Measurements from ENCODE around the gene SAMD14. TPM values are rescaled to one million over a fixed set of nuclear protein-coding genes. Genes with fewer than 3 reads are reported as not detected.

SAMD14 gene
- total RNA-seq, 1 experiment from 2014 or later = 1.6 TPM

DNA sequence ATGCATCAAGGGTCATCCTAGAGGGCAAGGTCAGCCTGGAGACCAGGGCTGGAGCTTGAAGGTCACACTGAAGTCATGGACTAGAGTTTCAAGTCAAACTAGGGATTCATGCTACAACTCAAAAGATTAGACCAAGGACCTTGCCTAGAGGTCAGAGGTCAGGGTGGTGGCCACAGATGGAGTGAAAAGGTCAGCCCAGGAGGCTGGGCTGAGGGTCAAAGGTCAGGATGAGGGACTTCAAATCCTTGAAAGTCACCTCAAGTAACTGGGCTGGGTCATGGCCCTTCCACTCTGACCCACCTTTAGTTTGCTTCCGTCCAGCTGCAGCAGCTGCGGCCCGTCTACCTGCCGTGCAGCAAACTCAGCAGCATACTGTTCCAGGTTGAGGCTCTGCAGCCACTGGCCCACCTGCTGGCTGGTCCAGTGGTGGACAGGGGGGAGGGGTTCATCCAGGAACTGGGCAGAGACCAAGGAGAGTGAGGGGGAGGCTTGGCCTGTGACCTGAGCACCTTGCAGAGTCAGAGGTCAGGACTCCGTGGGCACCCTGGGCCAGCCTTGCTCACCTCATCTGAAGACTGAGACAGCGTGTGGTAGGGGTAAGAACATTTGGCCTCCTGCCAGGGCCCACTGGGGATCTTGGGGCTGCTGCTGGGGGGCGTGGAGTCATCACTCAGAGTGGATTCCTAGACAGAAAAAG, 16.2 kb downstream of the SAMD14 start:
- DNase-seq (ENCODE audit: low read depth) = no peak

GRCh38 chr17:50112694-50113093, 17.3 kb downstream of the SAMD14 start:
- DNase-seq (ENCODE audit: low read depth) = no peak

DNA sequence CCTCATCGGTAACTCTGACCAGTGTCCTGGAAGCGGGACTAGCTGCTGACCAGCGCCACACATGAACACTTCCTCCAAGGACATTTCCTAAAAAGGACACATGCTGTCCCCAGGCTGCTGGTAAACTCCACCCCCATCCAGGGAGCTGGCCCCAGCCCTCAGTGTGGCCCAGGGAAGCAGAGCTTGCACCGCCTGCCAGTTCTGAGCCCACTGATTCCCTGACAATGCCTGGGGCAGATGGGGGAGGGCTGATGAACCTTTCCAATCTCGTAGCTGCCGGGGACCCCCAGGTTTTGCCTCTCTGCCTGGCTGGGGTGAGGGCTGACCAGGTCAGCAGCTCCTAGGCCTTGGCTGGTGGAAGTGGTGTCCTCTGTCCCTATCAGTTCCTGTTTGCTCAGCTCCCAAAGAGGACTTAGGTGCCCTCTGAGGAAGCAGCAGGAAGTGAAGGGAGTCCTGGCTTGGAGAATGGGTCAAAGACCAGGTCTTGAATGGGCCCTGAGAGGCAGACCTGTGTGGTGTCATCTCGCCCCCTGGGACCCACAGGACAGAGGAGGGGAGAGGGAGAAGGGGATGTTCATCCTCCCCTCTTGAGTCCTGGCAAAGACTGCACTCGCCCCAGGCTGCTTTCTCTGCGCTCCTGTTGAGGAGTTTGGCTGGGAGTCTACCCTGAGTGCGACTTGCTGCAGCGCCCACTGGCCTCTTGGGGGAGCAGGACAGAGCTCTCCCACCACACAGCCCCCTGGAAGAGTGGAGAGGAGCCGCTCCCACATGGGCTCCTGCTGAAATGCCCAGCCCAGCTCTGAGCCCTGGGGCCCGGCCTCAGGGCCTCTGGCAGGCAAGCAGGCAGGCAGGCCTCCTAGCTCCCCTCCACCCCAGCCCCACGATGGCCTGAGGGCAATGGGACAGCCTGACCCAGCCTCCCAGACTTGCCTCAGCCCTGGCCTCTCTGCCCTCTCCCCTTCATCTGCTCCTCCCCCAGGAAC, 18.0 kb downstream of the SAMD14 start:
- DNase-seq (ENCODE audit: low read depth) = no peak

DNA sequence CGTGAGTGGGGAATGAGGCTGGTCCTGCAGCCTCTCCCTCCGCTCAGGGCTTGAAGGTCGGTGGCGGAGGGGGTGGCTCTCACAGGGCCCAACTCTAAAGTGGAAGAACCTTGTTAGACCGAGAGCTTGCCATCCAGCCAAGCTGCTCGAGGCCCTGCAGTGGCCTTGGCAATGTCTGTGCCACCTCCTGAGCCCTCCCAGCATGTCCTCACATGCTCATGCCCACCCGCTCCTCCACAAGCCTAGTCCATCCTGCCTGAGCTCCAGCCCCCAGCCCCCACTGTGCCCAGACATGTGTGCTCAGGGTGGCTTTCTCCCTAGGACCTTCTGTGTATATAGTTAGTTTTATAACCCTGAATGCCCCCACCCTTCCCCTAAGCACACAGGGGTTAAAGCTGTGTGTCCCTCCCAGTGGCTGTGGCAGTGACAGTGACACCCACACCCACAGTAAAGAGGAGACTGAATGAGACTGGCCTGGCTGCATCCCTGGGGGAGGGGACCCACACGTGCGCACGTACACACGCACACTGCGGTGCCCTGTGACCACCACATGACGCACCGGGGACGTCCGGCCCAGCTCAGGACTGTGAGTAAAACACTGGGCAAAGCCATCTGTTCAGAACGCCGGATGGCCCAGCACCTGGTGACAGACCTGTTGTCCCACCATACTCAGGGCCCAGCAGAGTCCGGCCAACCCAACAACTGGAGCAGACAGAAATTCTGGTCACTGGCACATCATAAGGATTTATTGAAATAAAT, 19.2 kb downstream of the SAMD14 start:
- DNase-seq (ENCODE audit: low read depth) = no peak

DNA sequence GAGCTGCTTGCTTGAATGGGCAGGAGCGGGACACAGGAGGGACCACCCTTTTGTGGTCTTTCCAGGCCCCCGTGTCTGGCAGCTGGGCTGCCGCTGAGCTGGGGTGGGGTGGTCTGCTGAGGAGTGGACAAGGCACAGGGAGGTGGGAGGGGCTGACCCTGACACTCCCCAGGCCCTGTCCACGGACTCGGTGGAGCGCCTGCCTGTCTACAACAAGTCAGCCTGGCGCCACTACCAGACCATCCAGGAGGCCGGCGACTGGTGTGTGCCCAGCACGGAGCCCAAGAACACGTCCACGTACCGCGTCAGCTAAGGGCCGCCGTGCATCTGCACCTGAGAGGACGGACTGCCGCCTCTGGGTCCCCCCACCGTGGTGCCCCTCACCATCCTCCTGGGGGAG, 20.2 kb downstream of the SAMD14 start:
- DNase-seq (ENCODE audit: low read depth) = no peak

GRCh38 chr17:50109207-50109606, 20.8 kb downstream of the SAMD14 start:
- no peak for DNase-seq (ENCODE audit: low read depth)

- DNase-seq (ENCODE audit: low read depth) = no peak
Observed at GRCh38 chr17:50108556-50108955, 21.4 kb downstream of the SAMD14 start.

DNA sequence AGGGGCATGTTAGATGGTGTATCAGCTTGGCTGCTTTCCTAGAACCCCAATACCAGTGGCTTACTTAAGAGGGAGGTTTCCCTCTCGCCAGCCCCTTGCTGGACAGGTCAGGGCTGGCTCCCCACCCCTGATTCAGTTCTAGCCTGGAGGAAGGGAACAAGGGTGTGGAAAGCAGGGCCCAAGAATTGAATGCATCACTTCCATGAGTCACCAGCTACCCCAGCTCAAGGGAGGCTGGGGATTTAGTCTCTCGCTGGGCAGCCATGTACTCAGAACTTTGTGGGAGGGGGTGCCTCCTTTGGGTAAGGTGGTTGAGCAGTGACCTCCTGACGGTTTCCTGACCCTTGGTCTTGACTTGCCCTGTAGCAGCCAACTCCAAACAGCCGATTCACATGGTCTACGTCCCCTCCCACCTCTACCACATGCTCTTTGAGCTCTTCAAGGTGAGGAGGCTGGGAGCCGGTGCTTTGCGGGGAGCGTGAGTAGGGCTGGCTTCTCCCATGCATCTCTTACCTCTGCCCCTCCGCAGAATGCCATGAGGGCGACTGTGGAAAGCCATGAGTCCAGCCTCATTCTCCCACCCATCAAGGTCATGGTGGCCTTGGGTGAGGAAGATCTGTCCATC, 22.1 kb downstream of the SAMD14 start:
- peak; percentile 51 for DNase-seq (ENCODE audit: low read depth)

DNA sequence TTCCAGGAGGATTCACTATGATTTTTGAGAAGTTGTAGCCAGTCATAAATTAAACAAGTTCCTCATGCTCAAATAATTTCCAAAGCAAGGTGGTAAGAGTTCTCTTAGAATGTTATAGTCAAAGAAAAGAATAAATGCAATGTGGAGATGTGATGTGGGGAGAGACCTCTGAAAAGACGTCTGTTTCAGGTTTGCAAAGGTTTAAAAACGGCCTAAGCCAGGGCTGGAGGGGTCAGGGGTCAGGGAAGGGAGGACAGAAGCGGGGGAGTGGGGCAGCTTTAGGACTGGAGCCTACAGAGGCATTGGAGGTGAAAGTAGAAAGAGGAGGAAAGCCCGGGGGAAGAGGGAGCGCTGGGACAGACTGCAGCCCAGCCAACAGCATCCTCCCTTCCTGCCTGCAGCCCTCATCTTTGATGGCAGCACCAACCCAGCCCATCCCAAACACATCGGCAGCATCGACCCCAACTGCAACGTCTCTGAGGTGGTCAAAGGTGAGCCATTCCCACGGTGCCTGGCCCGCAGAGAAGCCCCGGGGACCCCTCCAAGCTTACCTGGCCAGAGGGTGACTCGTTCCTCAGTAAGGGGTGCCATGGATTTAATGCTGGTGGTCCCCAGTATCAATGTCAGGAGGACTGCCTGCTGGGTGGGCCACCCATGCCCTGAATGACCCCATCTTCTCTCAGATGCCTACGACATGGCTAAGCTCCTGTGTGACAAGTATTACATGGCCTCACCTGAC, 23.4 kb downstream of the SAMD14 start:
- no peak for DNase-seq (ENCODE audit: low read depth)

- no peak for DNase-seq (ENCODE audit: low read depth)
Observed at GRCh38 chr17:50105811-50106210, 24.1 kb downstream of the SAMD14 start.

GRCh38 chr17:50103941-50104340, 26.0 kb downstream of the SAMD14 start:
- no peak for DNase-seq (ENCODE audit: low read depth)

DNA sequence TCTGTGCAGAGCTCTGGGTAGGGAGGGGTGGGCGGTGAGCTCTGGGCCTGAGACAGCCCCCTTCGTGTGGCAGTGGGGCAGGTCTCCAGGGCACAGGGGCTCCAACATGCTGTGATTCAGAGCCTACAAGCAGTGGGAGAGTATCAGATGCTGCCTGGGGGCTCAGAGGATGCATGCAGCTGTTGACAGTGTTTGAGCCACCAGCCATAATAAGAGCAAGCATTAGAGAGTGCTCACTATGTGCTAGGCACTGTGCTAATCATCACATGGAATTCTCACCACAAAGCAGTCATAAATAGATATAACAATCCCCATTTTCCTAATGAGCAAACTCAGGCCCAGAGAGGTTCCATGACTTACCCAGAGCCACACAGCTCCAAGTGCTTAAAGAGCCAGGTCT, 26.7 kb downstream of the SAMD14 start:
- no peak for DNase-seq (ENCODE audit: low read depth)

GRCh38 chr17:50102164-50102991, 27.6 kb downstream of the SAMD14 start:
- peak; percentile 50 for DNase-seq (ENCODE audit: low read depth)

DNA sequence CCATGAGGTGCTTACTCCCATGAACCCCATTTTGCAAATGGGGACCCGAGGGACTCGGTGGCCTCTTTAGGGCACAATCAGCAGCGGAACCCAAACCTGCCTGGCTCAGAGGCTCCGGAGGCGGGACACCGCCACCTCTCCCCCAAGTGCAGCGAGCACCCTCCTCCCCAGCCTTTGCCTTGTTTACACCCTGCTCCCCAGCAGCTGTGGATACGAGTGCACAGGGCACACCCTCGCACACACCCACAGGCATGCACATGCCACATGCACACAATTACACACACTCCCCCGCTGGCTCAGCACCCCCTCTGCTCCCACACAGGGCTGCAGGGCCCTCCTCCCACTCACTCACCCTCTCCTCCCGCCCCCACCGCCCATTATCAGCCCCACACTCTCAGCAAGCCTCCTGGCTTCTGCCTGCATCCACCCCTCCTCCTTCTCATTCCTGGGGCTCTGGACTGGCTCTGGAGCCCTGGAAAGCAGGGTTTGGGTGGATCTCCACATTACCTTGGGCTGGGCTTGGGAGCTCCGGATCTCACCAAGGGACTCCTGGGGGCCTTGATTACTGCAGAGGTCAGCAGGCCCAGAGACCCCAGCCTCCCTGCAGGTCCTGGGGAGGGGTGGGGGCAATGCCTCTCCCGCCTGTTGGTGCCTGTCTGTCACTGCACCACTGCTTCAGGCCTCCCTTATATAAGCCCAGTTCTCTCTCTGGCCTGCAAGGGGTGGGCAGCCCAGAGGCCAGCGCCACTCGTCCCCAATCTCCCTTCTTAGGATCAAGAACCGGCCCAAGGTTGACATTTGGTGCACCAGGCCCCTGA, 28.4 kb downstream of the SAMD14 start:
- DNase-seq (ENCODE audit: low read depth) = no peak

GRCh38 chr17:50100921-50101345, 29.0 kb downstream of the SAMD14 start:
- DNase-seq (ENCODE audit: low read depth) = no peak

- no peak for DNase-seq (ENCODE audit: low read depth)
Observed at GRCh38 chr17:50100480-50100883, 29.5 kb downstream of the SAMD14 start.

DNA sequence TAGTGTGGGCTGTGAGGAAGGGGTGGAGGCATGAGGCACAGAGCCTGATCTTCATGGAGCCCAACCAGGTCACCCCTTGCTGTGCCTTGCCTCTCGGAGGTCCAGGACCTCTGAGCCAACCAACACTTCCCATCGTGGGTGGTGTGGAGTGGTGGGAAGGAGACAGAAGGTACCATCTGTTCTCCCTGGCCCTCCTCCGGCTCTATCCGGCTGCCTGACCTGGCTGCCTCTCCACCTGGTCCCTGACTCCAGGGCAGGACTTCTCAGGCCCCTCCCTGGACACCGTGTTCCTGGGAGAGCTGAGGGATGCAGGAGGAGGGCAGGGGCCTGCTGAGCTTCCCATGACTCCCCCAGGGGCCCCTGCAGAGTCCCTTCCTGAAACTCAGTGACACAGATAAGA, 31.0 kb downstream of the SAMD14 start:
- DNase-seq (ENCODE audit: low read depth) = no peak

- DNase-seq (ENCODE audit: low read depth) = no peak
Observed at GRCh38 chr17:50098583-50098982, 31.4 kb downstream of the SAMD14 start.

- no peak for DNase-seq (ENCODE audit: low read depth)
Observed at GRCh38 chr17:50097926-50098325, 32.0 kb downstream of the SAMD14 start.
